ENCODE results near the gene PLA2G12B. TPM values are rescaled to one million over a fixed set of nuclear protein-coding genes. Genes with fewer than 3 reads are reported as not detected.

Gene PLA2G12B
- total RNA-seq, 6 experiments from 2014 or later = 28.7 to 59.8 (median 45.5) TPM

DNA sequence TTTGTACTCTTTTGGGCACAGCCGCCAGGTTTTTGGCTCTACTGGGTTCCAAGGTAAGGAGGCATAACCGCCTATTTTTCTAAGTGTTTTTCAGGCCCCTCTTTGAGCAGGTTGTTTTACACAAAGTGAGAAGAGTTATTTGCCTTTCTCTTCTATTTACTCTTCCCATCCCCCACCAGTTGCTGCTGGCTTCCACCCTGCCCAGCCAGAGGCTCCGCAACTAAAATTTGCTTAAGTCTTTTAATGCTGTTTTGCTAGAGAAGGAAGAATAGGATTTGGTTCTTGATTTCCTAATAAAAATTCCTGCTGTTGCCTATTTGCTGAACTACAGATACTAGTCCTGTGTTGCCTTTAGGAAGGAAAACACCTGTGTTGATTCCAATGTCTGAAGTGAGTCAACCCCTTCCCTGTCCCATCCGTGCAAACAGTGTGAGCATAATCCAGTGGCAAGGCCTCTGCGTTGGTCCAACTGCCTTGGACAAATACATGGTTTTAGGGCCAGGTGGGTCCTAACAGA, 1.9 kb downstream of the PLA2G12B start:
- ATAC-seq (peak; percentile 48 to 62 (median 56)), DNase-seq (peak in 1 of 3 donors; percentile 58)
- H3K4me3 ChIP-seq = peak overlapping the region; percentile 36 to 70 (median 68)
- peak overlapping the region; percentile 86 to 96 (median 96) for H3K27ac ChIP-seq
- WGBS (ENCODE audit: insufficient coverage, low coverage, low lambda C conversion rate, missing lambda C conversion rate) = 46% methylated on average over 5 of the region's 5 CpGs
- no peak for TF ChIP-seq CTCF (IDR thresholded peaks at IDR 0.05)
- TF ChIP-seq POLR2A (IDR thresholded peaks at IDR 0.05) = no peak
- H3K27me3 ChIP-seq = no peaks in the 10 kb centered on the region
- no peaks in the 10 kb centered on the region for H3K36me3 ChIP-seq
- no peaks in the 10 kb centered on the region for H3K9me3 ChIP-seq
- intact Hi-C loops (cut with DNase I) = no loop called here
- H3K4me1 ChIP-seq = peaks cover 0 to 24% (median 7%) of the 10 kb centered on the region in 4 donors

GRCh38 chr10:72952189-72952588, 2.4 kb downstream of the PLA2G12B start:
- intact Hi-C loops (cut with DNase I) = no loop called here
- Histone ChIP-seq H3K4me3 (peak overlapping the region; percentile 36 to 70 (median 68)), H3K4me1 (peaks cover 0 to 24% (median 7%) of the 10 kb centered on the region in 4 donors), H3K27me3 (no peaks in the 10 kb centered on the region), H3K36me3 (no peaks in the 10 kb centered on the region), H3K27ac (peak overlapping the region; percentile 86 to 96 (median 96)), H3K9me3 (no peaks in the 10 kb centered on the region)
- 45% methylated on average over 5 of the region's 6 CpGs for WGBS (ENCODE audit: insufficient coverage, low coverage, low lambda C conversion rate, missing lambda C conversion rate)
- DNase-seq (no peak), ATAC-seq (peak in 1 of 4 donors; percentile 4)
- no peak for TF ChIP-seq CTCF (IDR thresholded peaks at IDR 0.05)
- TF ChIP-seq POLR2A (IDR thresholded peaks at IDR 0.05) = no peak

DNA sequence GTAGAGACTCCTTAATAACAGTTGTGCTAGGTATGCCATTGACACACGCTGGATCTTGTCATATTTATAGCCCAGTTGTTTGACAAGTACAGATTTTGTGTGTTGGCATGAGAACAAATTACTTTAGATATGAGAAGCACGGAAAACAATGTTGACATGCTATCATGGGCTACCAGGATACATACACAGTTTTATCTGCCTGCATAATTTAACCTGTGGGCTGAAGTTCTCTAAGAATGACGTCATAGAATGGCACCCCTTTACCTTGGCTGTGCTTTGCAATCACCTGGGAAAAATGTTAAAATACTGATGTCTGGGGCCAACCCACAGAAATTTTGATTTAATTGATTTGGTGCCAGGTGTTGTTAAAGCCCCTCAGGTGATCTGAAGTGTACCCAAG, 2.8 kb downstream of the PLA2G12B start:
- no peak for ATAC-seq

GRCh38 chr10:72948762-72949161, 5.8 kb downstream of the PLA2G12B start:
- TF ChIP-seq POLR2A (IDR thresholded peaks at IDR 0.05) (no peak), CTCF (IDR thresholded peaks at IDR 0.05) (no peak)
- H3K4me3 ChIP-seq = no peak overlapping the region
- DNase-seq (no peak), ATAC-seq (no peak)
- H3K9me3 ChIP-seq = no peaks in the 10 kb centered on the region
- no peaks in the 10 kb centered on the region for H3K36me3 ChIP-seq
- peaks cover 0 to 16% (median 5%) of the 10 kb centered on the region in 4 donors for H3K4me1 ChIP-seq
- H3K27ac ChIP-seq = no peak overlapping the region
- WGBS (ENCODE audit: insufficient coverage, low coverage, low lambda C conversion rate, missing lambda C conversion rate) = 78% methylated on average over 5 of the region's 6 CpGs
- H3K27me3 ChIP-seq = no peaks in the 10 kb centered on the region
- intact Hi-C loops (cut with DNase I) = no loop called here

More for the DNA sequence above, 2.8 kb downstream of the PLA2G12B start:
- 42% methylated on average over 2 of the region's 3 CpGs for WGBS (ENCODE audit: insufficient coverage, low coverage, low lambda C conversion rate, missing lambda C conversion rate)
- H3K9me3 ChIP-seq = no peaks in the 10 kb centered on the region
- intact Hi-C loops (cut with DNase I) = no loop called here
- H3K4me1 ChIP-seq = peaks cover 0 to 24% (median 7%) of the 10 kb centered on the region in 4 donors
- TF ChIP-seq CTCF (IDR thresholded peaks at IDR 0.05) = no peak
- no peak for TF ChIP-seq POLR2A (IDR thresholded peaks at IDR 0.05)
- no peaks in the 10 kb centered on the region for H3K36me3 ChIP-seq
- DNase-seq = no peak
- H3K4me3 ChIP-seq = peak overlapping the region in 2 of 3 donors; percentile 68 to 70
- peak overlapping the region in 1 of 3 donors; percentile 96 for H3K27ac ChIP-seq
- no peaks in the 10 kb centered on the region for H3K27me3 ChIP-seq
